DOHH2 (cell line): ENCODE measurements around the gene CD2.

Experiments used
- H3F3A ChIP-seq: fragments of 200-600 bp; sonication (generic), shearing (Covaris generic); 2 replicates; pipeline ENCODE4 v1.6.0; 2016; ENCODE audit warnings: antibody characterized with exemption, mild to moderate bottlenecking; ENCODE audit not compliant: control insufficient read depth, insufficient read depth
- H3K27ac ChIP-seq: fragments of 200-600 bp; sonication (generic); 2 replicates; pipeline ENCODE4 v1.5.1; 2014; ENCODE audit warnings: low read depth, mild to moderate bottlenecking, low read length, moderate library complexity
- H3K27me3 ChIP-seq: fragments of 200-600 bp; sonication (generic); 2 replicates; pipeline ENCODE4 v1.6.1; 2014; ENCODE audit warnings: mild to moderate bottlenecking, low read length, mixed read lengths; ENCODE audit not compliant: control insufficient read depth
- H3K36me3 ChIP-seq: fragments of 200-600 bp; sonication (generic); 2 replicates; pipeline ENCODE4 v1.6.1; 2014; ENCODE audit warnings: mild to moderate bottlenecking, low read length, moderate library complexity, mixed read lengths; ENCODE audit not compliant: control insufficient read depth
- H3K4me1 ChIP-seq: fragments of 200-600 bp; sonication (generic); 2 replicates; pipeline ENCODE4 v1.6.1; 2014; ENCODE audit warnings: mild to moderate bottlenecking, low read length, mixed read lengths; ENCODE audit not compliant: control insufficient read depth
- H3K4me2 ChIP-seq: fragments of 200-600 bp; sonication (generic); 2 replicates; pipeline ENCODE4 v1.6.0; 2014; ENCODE audit warnings: mild to moderate bottlenecking, low read length, moderate library complexity
- H3K4me3 ChIP-seq: fragments of 200-600 bp; sonication (generic); 2 replicates; pipeline ENCODE4 v1.5.1; 2014; ENCODE audit warnings: mild to moderate bottlenecking, low read length, mixed read lengths
- H3K79me2 ChIP-seq: fragments of 200-600 bp; sonication (generic); 2 replicates; pipeline ENCODE4 v1.6.1; 2014; ENCODE audit warnings: mild to moderate bottlenecking, low read length, mixed read lengths; ENCODE audit not compliant: control insufficient read depth
- H3K9me2 ChIP-seq: fragments of 200-600 bp; sonication (generic); replicated peaks from 2 replicates; pipeline ENCODE4 v1.6.1; 2014; ENCODE audit warnings: mild to moderate bottlenecking, low read length, mixed read lengths; ENCODE audit not compliant: control insufficient read depth
- H3K9me3 ChIP-seq: fragments of 200-600 bp; sonication (generic); 2 replicates; pipeline ENCODE4 v1.6.1; 2014; ENCODE audit warnings: antibody characterized with exemption, low read length, mixed read lengths; ENCODE audit not compliant: control insufficient read depth, insufficient read depth
- H4K20me1 ChIP-seq: fragments of 200-600 bp; sonication (generic); 2 replicates; pipeline ENCODE4 v1.6.0; 2014; ENCODE audit warnings: low read depth, mild to moderate bottlenecking, antibody characterized with exemption, low read length, moderate library complexity; ENCODE audit not compliant: control insufficient read depth, insufficient read depth
- EZH2phosphoT487 ChIP-seq: fragments of 200-600 bp; sonication (generic); IDR thresholded peaks from 2 replicates; pipeline ENCODE4 v1.6.1; 2017; ENCODE audit warnings: borderline replicate concordance, mild to moderate bottlenecking, antibody characterized with exemption, low read length, moderate library complexity, mixed read lengths
- TF ChIP-seq, protein P1 (sequence below): fragments of 200-600 bp; sonication (generic); IDR thresholded peaks from one replicate; pipeline ENCODE4 v1.5.1; 2014; ENCODE audit warnings: antibody characterized with exemption, mild to moderate bottlenecking, low read depth, low read length; ENCODE audit not compliant: poor library complexity, severe bottlenecking

The CD2 gene

DNA sequence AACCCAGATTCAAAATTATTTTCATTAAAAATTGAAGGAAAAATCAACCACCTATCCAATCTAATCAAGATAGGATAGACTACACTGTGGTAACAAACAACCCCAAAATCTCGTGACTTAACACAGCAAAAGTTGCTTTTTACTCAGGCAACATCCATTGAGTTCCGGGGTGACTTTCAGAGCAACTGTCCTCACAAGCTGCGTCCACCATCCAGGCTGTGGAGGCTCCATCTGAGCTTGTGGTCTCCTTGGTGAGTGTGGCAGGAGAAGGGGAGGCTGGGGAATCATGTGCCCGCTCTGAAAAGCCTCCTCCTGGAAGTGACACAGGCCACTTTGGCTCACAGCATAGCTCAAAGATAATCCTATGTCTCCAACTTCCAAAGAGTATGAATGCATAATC lies 52.4 kb downstream of the CD2 start:
- no peaks in the 10 kb centered on the region for H4K20me1 ChIP-seq
- H3K4me2 ChIP-seq = no peak overlapping the region
- H3K36me3 ChIP-seq = no peaks in the 10 kb centered on the region
- H3K79me2 ChIP-seq = no peaks in the 10 kb centered on the region
- no peak overlapping the region for H3K27ac ChIP-seq
- TF ChIP-seq EZH2phosphoT487 = no peak
- TF ChIP-seq, protein P1, sequence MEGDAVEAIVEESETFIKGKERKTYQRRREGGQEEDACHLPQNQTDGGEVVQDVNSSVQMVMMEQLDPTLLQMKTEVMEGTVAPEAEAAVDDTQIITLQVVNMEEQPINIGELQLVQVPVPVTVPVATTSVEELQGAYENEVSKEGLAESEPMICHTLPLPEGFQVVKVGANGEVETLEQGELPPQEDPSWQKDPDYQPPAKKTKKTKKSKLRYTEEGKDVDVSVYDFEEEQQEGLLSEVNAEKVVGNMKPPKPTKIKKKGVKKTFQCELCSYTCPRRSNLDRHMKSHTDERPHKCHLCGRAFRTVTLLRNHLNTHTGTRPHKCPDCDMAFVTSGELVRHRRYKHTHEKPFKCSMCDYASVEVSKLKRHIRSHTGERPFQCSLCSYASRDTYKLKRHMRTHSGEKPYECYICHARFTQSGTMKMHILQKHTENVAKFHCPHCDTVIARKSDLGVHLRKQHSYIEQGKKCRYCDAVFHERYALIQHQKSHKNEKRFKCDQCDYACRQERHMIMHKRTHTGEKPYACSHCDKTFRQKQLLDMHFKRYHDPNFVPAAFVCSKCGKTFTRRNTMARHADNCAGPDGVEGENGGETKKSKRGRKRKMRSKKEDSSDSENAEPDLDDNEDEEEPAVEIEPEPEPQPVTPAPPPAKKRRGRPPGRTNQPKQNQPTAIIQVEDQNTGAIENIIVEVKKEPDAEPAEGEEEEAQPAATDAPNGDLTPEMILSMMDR = no peak
- H3K9me3 ChIP-seq = peaks cover 1% of the 10 kb centered on the region; the same call in 1 of the 2 replicates
- H3K9me2 ChIP-seq = no peaks in the 10 kb centered on the region
- no peak overlapping the region for H3K4me3 ChIP-seq
- no peaks in the 10 kb centered on the region for H3F3A ChIP-seq
- no peaks in the 10 kb centered on the region for H3K4me1 ChIP-seq
- H3K27me3 ChIP-seq = peaks cover 6% of the 10 kb centered on the region; the same call in 1 of the 2 replicates

DNA sequence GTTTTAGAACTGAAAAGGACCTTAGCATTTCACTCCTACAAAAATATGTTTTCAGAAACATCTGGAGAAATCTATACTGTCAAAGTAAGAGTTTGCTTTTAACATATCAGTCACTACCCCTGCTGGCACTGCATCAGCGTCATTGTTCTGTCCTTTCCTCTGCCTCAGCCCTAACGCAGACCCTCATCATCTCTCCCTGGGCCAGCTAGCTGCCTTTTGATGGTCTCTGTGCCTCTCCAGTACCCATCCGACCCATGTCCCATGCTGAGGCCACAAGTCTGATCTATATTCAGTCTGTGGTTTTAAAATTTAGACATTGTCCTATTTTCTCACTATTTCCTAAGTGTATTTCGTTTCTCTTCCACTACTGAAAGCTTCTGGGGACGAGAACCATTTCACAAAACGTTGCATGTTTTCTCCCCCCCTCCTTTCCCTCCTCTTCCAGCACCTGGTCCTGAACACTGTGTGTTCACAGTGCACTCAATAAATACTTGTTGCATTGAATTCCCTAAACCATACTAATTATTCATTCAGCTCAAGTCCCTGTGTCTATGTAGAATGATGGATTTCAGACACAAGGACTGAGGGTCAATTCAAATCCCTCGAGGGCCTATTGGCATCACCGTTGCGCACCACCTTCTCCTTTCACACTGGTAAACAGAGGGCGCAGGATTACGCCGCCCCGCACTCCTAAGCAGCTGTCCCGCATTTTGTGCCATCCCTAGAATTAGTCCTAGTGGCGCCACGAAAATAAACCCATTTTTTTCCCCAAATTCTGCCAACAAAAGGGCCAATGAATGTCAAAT lies 53.4 kb downstream of the CD2 start:
- TF ChIP-seq, protein P1 = no peak
- no peak for TF ChIP-seq EZH2phosphoT487
- Histone ChIP-seq H3K4me2 (no peak overlapping the region), H3K79me2 (no peaks in the 10 kb centered on the region), H3K36me3 (no peaks in the 10 kb centered on the region), H3K9me3 (peaks cover 3% of the 10 kb centered on the region; the same call in 1 of the 2 replicates), H3K4me3 (no peak overlapping the region), H3K9me2 (no peaks in the 10 kb centered on the region), H3K4me1 (no peaks in the 10 kb centered on the region), H3K27ac (no peak overlapping the region), H3F3A (no peaks in the 10 kb centered on the region), H4K20me1 (no peaks in the 10 kb centered on the region), H3K27me3 (peaks cover 6% of the 10 kb centered on the region; the same call in 1 of the 2 replicates)

DNA sequence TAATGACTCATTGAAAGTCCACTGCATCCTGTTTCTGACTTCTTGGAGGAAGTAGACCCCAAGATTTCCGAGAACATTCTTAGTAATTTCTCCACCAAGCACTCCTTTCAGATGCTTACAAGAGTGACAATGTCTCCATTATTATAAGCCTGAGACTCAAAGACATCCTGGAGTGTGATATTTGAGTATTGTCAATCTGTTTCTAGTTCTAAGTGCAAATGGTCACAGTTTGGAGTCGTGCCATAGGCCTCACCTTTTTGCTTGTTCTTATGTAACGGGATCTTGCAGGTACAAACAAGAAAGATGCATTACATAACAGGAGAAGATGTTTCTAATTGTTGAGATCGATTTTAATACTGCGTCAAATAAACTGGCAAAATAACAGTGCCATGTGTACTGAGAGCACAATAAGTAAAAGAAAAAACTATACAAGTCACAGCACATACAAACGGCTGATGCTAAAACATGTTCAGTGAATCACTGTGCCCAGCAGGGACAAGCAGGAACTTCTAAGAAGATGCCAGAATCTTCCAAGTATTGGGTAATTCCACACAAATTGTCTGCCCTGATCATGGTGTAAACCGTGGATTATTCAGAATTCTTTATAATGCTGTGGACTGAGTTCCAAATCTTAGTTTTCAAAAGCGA lies 54.1 kb downstream of the CD2 start:
- Histone ChIP-seq H3K4me1 (no peaks in the 10 kb centered on the region), H3K4me2 (no peak overlapping the region)

More for the DNA sequence above, 54.1 kb downstream of the CD2 start:
- Histone ChIP-seq H3K79me2 (no peaks in the 10 kb centered on the region), H3K27ac (no peak overlapping the region), H3K9me3 (peaks cover 3% of the 10 kb centered on the region; the same call in 1 of the 2 replicates), H4K20me1 (no peaks in the 10 kb centered on the region), H3K4me3 (no peak overlapping the region), H3K27me3 (peaks cover 6% of the 10 kb centered on the region; the same call in 1 of the 2 replicates), H3K9me2 (no peaks in the 10 kb centered on the region), H3F3A (no peaks in the 10 kb centered on the region), H3K36me3 (no peaks in the 10 kb centered on the region)
- no peak for TF ChIP-seq EZH2phosphoT487
- TF ChIP-seq, protein P1 = no peak
